ENCODE data around the gene UGDH. TPM values are rescaled to one million over a fixed set of nuclear protein-coding genes. Genes with fewer than 3 reads are reported as not detected.

UGDH gene
- total RNA-seq, 2 donors from 2014 or later: 12.2 to 34.7 TPM

DNA sequence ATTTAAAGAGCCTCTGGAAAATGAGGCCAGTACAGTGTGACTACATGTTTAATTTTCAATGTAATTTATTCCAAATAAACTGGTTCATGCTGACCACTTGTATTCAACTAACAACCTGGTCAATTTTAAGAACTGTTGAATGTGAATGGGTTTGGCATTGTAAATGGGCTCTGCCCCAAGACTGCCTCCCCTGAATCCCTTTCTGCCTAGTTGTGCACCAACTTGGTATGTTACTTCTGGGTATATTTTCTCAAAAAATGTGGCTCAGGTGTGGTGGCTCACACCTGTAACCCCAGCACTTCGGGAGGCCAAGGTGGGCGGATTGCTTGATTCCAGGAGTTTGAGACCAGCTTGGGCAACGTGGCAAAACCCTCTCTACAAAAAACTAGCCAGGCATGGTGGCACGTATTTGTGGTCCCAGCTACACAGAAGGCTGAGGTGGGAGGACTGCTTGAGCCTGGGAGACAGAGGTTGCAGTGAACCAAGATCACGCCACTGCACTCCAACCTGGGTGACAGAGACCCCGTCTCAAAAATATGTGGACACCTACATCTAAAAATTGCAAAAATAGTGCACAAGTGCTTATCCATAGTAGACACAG lies 75.7 kb downstream of the UGDH start:
- Histone ChIP-seq H3K9me3 (no peaks in the 10 kb centered on the region), H3K36me3 (peaks cover 58% of the 10 kb centered on the region), H3K27ac (no peak overlapping the region), H3K4me3 (no peak overlapping the region), H3K27me3 (no peaks in the 10 kb centered on the region), H3K4me1 (peaks cover 0 to 21% of the 10 kb centered on the region in 2 donors)
- TF ChIP-seq, protein P1, sequence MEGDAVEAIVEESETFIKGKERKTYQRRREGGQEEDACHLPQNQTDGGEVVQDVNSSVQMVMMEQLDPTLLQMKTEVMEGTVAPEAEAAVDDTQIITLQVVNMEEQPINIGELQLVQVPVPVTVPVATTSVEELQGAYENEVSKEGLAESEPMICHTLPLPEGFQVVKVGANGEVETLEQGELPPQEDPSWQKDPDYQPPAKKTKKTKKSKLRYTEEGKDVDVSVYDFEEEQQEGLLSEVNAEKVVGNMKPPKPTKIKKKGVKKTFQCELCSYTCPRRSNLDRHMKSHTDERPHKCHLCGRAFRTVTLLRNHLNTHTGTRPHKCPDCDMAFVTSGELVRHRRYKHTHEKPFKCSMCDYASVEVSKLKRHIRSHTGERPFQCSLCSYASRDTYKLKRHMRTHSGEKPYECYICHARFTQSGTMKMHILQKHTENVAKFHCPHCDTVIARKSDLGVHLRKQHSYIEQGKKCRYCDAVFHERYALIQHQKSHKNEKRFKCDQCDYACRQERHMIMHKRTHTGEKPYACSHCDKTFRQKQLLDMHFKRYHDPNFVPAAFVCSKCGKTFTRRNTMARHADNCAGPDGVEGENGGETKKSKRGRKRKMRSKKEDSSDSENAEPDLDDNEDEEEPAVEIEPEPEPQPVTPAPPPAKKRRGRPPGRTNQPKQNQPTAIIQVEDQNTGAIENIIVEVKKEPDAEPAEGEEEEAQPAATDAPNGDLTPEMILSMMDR (IDR thresholded peaks at IDR 0.05): no peak
- DNase-seq (ENCODE audit: low spot score): no peak

DNA sequence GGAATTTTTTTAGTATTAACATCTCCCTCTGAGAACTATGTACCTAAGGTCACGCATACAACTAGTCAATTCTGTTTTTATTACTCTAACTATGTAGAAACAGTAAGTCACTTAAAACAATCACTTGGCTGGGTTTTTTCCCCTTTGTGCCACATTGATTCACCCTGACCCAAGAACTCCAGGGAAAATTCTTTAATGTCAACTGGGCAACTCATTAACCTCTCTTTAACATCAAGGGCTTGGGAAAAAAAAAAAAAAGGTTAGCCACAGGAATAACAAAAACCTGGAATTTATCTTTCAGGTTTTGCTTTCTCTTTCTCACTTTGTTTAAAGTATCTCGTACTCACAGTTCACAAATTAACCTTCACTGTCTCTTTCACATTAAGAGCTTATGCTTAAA lies 76.6 kb downstream of the UGDH start:
- no peak overlapping the region for H3K27ac ChIP-seq
- TF ChIP-seq, protein P1 (IDR thresholded peaks at IDR 0.05): no peak
- H3K36me3 ChIP-seq: peaks cover 49% of the 10 kb centered on the region
- H3K27me3 ChIP-seq: no peaks in the 10 kb centered on the region
- no peak overlapping the region for H3K4me3 ChIP-seq
- H3K4me1 ChIP-seq: peaks cover 0 to 18% of the 10 kb centered on the region in 2 donors
- DNase-seq (ENCODE audit: low spot score): no peak
- no peaks in the 10 kb centered on the region for H3K9me3 ChIP-seq

Other genes starting within 250 kb of the UGDH start
- gene RFC1, start 161.1 kb downstream of the UGDH start, total RNA-seq: 10 to 100 TPM; 16.4 to 30.4 TPM
- under 1 TPM; 0.11 to 0.47 TPM for gene KLB, start 120.5 kb downstream of the UGDH start, total RNA-seq
- gene RPL9, start 68.5 kb downstream of the UGDH start, total RNA-seq: 1,000 to 10,000 TPM; 2,057 to 2,637 TPM
- 10 to 100 TPM in 1 of 2 donors, 1 to 10 TPM in 1; 6.9 to 18.7 TPM for gene LIAS, start 68.4 kb downstream of the UGDH start, total RNA-seq
- 10 to 100 TPM; 15.2 to 16.6 TPM for gene SMIM14, start 111.4 kb upstream of the UGDH start, total RNA-seq
- 10 to 100 TPM; 16.7 to 23.8 TPM for gene UBE2K, start 170.7 kb upstream of the UGDH start, total RNA-seq

All from right atrium auricular region (tissue), 2 donors.